Measurements from ENCODE around the gene SSBP4.

Gene SSBP4

GRCh38 chr19:18391509-18392075 lies 27.6 kb upstream of the SSBP4 start:
- no peak overlapping the region for H3K27ac ChIP-seq (ENCODE audit: low read depth, low read length)
- H3K18ac ChIP-seq (ENCODE audit: low read length) = no peak overlapping the region
- no peak overlapping the region for H3K4me2 ChIP-seq (ENCODE audit: low read length)
- DNase-seq = no peak
- WGBS (ENCODE audit: extremely low coverage, insufficient coverage, low lambda C conversion rate) = no CpG with 5 or more reads among the region's 9 CpGs
- no peak overlapping the region for H3K56ac ChIP-seq (ENCODE audit: low read length)
- H3K23ac ChIP-seq (ENCODE audit: low read length) = no peak overlapping the region
- no peak overlapping the region for H2BK5ac ChIP-seq (ENCODE audit: low read length)
- H2BK120ac ChIP-seq (ENCODE audit: low read depth, low read length) = no peak overlapping the region
- no peaks in the 10 kb centered on the region for H3K36me3 ChIP-seq (ENCODE audit: control insufficient read depth, insufficient read depth, low read length)
- H3K27me3 ChIP-seq (ENCODE audit: insufficient read depth, low read length, poor library complexity) = no peaks in the 10 kb centered on the region
- H4K5ac ChIP-seq (ENCODE audit: low read length) = no peak overlapping the region
- H2BK15ac ChIP-seq (replicated peaks; ENCODE audit: low read depth) = no peak overlapping the region
- H3K79me1 ChIP-seq (ENCODE audit: low read length) = no peaks in the 10 kb centered on the region
- H4K8ac ChIP-seq (ENCODE audit: low read depth, low read length) = no peak overlapping the region
- no peak overlapping the region for H3K4ac ChIP-seq (ENCODE audit: low read depth, low read length)
- H3K79me2 ChIP-seq (ENCODE audit: control insufficient read depth, insufficient read depth, low read length) = no peaks in the 10 kb centered on the region
- H3K4me1 ChIP-seq (ENCODE audit: control insufficient read depth, low read depth, low read length) = no peaks in the 10 kb centered on the region
- H3K4me3 ChIP-seq (ENCODE audit: low read length) = no peak overlapping the region
- H3K9ac ChIP-seq (ENCODE audit: low read length) = no peak overlapping the region
- H2AK5ac ChIP-seq (ENCODE audit: low read length) = no peak overlapping the region

DNA sequence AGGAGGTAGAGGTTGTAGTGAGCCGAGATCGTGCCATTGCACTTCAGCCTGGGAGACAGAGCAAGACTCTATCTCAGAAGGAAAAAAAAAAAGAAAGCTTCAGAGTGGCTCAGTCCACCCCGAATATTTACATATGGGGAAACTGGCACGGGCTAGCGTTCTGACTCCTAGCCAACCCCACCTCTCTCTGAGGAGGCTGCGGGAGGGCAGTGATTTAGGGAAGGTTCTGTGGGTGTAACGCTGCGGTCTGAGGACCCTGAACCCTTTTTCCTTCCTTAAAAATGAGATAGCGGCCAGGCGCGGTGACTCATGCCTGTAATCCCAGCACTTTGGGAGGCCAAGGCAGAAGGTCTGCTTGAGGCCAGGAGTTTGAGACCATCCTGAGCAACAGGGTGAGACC lies 26.8 kb upstream of the SSBP4 start:
- no CpG with 5 or more reads among the region's 11 CpGs for WGBS (ENCODE audit: extremely low coverage, insufficient coverage, low lambda C conversion rate)
- no peaks in the 10 kb centered on the region for H3K27me3 ChIP-seq (ENCODE audit: insufficient read depth, low read length, poor library complexity)

GRCh38 chr19:18392926-18393325 lies 26.3 kb upstream of the SSBP4 start:
- no peak overlapping the region for H3K4me3 ChIP-seq (ENCODE audit: low read length)
- no peaks in the 10 kb centered on the region for H3K4me1 ChIP-seq (ENCODE audit: control insufficient read depth, low read depth, low read length)
- H3K4me2 ChIP-seq (ENCODE audit: low read length) = no peak overlapping the region
- H3K36me3 ChIP-seq (ENCODE audit: control insufficient read depth, insufficient read depth, low read length) = no peaks in the 10 kb centered on the region
- no peaks in the 10 kb centered on the region for H3K79me2 ChIP-seq (ENCODE audit: control insufficient read depth, insufficient read depth, low read length)
- no CpG with 5 or more reads among the region's 5 CpGs for WGBS (ENCODE audit: extremely low coverage, insufficient coverage, low lambda C conversion rate)
- no peak overlapping the region for H3K4ac ChIP-seq (ENCODE audit: low read depth, low read length)
- no peak overlapping the region for H2AK5ac ChIP-seq (ENCODE audit: low read length)
- H3K9ac ChIP-seq (ENCODE audit: low read length) = no peak overlapping the region
- no peak overlapping the region for H2BK15ac ChIP-seq (replicated peaks; ENCODE audit: low read depth)
- no peak overlapping the region for H2BK5ac ChIP-seq (ENCODE audit: low read length)
- H3K79me1 ChIP-seq (ENCODE audit: low read length) = no peaks in the 10 kb centered on the region
- H4K5ac ChIP-seq (ENCODE audit: low read length) = no peak overlapping the region
- H3K56ac ChIP-seq (ENCODE audit: low read length) = no peak overlapping the region
- DNase-seq = no peak
- H2BK120ac ChIP-seq (ENCODE audit: low read depth, low read length) = no peak overlapping the region
- no peak overlapping the region for H3K23ac ChIP-seq (ENCODE audit: low read length)
- H4K8ac ChIP-seq (ENCODE audit: low read depth, low read length) = no peak overlapping the region
- no peaks in the 10 kb centered on the region for H3K27me3 ChIP-seq (ENCODE audit: insufficient read depth, low read length, poor library complexity)
- H3K18ac ChIP-seq (ENCODE audit: low read length) = no peak overlapping the region
- no peak overlapping the region for H3K27ac ChIP-seq (ENCODE audit: low read depth, low read length)

More for the DNA sequence above, 26.8 kb upstream of the SSBP4 start:
- H3K79me2 ChIP-seq (ENCODE audit: control insufficient read depth, insufficient read depth, low read length) = no peaks in the 10 kb centered on the region
- no peaks in the 10 kb centered on the region for H3K79me1 ChIP-seq (ENCODE audit: low read length)
- no peak for DNase-seq
- no peak overlapping the region for H3K9ac ChIP-seq (ENCODE audit: low read length)
- no peak overlapping the region for H2BK5ac ChIP-seq (ENCODE audit: low read length)
- no peak overlapping the region for H2BK15ac ChIP-seq (replicated peaks; ENCODE audit: low read depth)
- H3K27ac ChIP-seq (ENCODE audit: low read depth, low read length) = no peak overlapping the region
- no peak overlapping the region for H3K4ac ChIP-seq (ENCODE audit: low read depth, low read length)
- no peak overlapping the region for H3K4me2 ChIP-seq (ENCODE audit: low read length)
- no peaks in the 10 kb centered on the region for H3K36me3 ChIP-seq (ENCODE audit: control insufficient read depth, insufficient read depth, low read length)
- H4K5ac ChIP-seq (ENCODE audit: low read length) = no peak overlapping the region
- H3K4me3 ChIP-seq (ENCODE audit: low read length) = no peak overlapping the region
- H2AK5ac ChIP-seq (ENCODE audit: low read length) = no peak overlapping the region
- no peak overlapping the region for H2BK120ac ChIP-seq (ENCODE audit: low read depth, low read length)
- no peak overlapping the region for H3K18ac ChIP-seq (ENCODE audit: low read length)
- no peaks in the 10 kb centered on the region for H3K4me1 ChIP-seq (ENCODE audit: control insufficient read depth, low read depth, low read length)
- no peak overlapping the region for H3K56ac ChIP-seq (ENCODE audit: low read length)
- H4K8ac ChIP-seq (ENCODE audit: low read depth, low read length) = no peak overlapping the region
- no peak overlapping the region for H3K23ac ChIP-seq (ENCODE audit: low read length)

DNA sequence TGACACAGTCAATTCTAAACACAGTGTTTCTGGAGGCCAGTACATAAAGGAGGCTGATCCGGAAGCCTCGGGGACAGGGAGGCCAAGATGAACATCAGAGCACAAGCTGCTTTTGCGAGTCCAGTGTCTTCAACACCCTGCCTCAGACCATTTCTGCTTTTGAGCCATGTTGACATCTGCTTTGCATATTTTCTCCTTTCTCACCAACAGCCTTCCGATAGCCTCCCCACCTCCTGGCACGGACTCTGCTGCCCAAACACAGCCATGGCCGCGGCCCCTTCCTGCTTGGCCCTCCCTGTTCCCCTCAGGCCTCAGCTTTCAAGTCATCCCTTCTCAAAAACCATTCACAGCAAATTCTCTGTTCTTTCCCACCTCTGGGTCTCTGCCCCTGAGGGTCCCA lies 25.4 kb upstream of the SSBP4 start:
- WGBS (ENCODE audit: extremely low coverage, insufficient coverage, low lambda C conversion rate) = no CpG with 5 or more reads among the region's 7 CpGs
- H3K23ac ChIP-seq (ENCODE audit: low read length) = no peak overlapping the region
- no peak overlapping the region for H2BK120ac ChIP-seq (ENCODE audit: low read depth, low read length)
- H2BK5ac ChIP-seq (ENCODE audit: low read length) = no peak overlapping the region
- no peak overlapping the region for H3K56ac ChIP-seq (ENCODE audit: low read length)
- no peaks in the 10 kb centered on the region for H3K4me1 ChIP-seq (ENCODE audit: control insufficient read depth, low read depth, low read length)
- no peaks in the 10 kb centered on the region for H3K36me3 ChIP-seq (ENCODE audit: control insufficient read depth, insufficient read depth, low read length)
- no peak overlapping the region for H3K9ac ChIP-seq (ENCODE audit: low read length)
- no peaks in the 10 kb centered on the region for H3K79me1 ChIP-seq (ENCODE audit: low read length)
- no peak overlapping the region for H4K8ac ChIP-seq (ENCODE audit: low read depth, low read length)
- no peak for DNase-seq
- no peak overlapping the region for H3K4me2 ChIP-seq (ENCODE audit: low read length)
- no peak overlapping the region for H2BK15ac ChIP-seq (replicated peaks; ENCODE audit: low read depth)
- H4K5ac ChIP-seq (ENCODE audit: low read length) = no peak overlapping the region
- H3K4me3 ChIP-seq (ENCODE audit: low read length) = no peak overlapping the region
- H3K27ac ChIP-seq (ENCODE audit: low read depth, low read length) = no peak overlapping the region
- no peaks in the 10 kb centered on the region for H3K27me3 ChIP-seq (ENCODE audit: insufficient read depth, low read length, poor library complexity)
- H3K79me2 ChIP-seq (ENCODE audit: control insufficient read depth, insufficient read depth, low read length) = no peaks in the 10 kb centered on the region
- no peak overlapping the region for H2AK5ac ChIP-seq (ENCODE audit: low read length)
- H3K18ac ChIP-seq (ENCODE audit: low read length) = no peak overlapping the region
- no peak overlapping the region for H3K4ac ChIP-seq (ENCODE audit: low read depth, low read length)

GRCh38 chr19:18396471-18397241 lies 22.5 kb upstream of the SSBP4 start:
- no peak overlapping the region for H3K9ac ChIP-seq (ENCODE audit: low read length)
- no peak overlapping the region for H2AK5ac ChIP-seq (ENCODE audit: low read length)
- H3K27me3 ChIP-seq (ENCODE audit: insufficient read depth, low read length, poor library complexity) = no peaks in the 10 kb centered on the region
- no peak overlapping the region for H4K8ac ChIP-seq (ENCODE audit: low read depth, low read length)
- H2BK5ac ChIP-seq (ENCODE audit: low read length) = no peak overlapping the region
- no peak overlapping the region for H3K4ac ChIP-seq (ENCODE audit: low read depth, low read length)
- no peak overlapping the region for H3K18ac ChIP-seq (ENCODE audit: low read length)
- no peak overlapping the region for H3K56ac ChIP-seq (ENCODE audit: low read length)
- DNase-seq = no peak
- H2BK15ac ChIP-seq (replicated peaks; ENCODE audit: low read depth) = no peak overlapping the region
- H3K27ac ChIP-seq (ENCODE audit: low read depth, low read length) = no peak overlapping the region
- no peak overlapping the region for H4K5ac ChIP-seq (ENCODE audit: low read length)
- H3K4me3 ChIP-seq (ENCODE audit: low read length) = no peak overlapping the region
- H3K4me1 ChIP-seq (ENCODE audit: control insufficient read depth, low read depth, low read length) = no peaks in the 10 kb centered on the region
- H2BK120ac ChIP-seq (ENCODE audit: low read depth, low read length) = no peak overlapping the region
- no peaks in the 10 kb centered on the region for H3K79me2 ChIP-seq (ENCODE audit: control insufficient read depth, insufficient read depth, low read length)
- H3K23ac ChIP-seq (ENCODE audit: low read length) = no peak overlapping the region
- no peaks in the 10 kb centered on the region for H3K36me3 ChIP-seq (ENCODE audit: control insufficient read depth, insufficient read depth, low read length)
- no peak overlapping the region for H3K4me2 ChIP-seq (ENCODE audit: low read length)
- H3K79me1 ChIP-seq (ENCODE audit: low read length) = no peaks in the 10 kb centered on the region
- no CpG with 5 or more reads among the region's 37 CpGs for WGBS (ENCODE audit: extremely low coverage, insufficient coverage, low lambda C conversion rate)

Measured in mesendoderm (in vitro differentiated cells).